ENCODE data around the gene ATM. TPM values are rescaled to one million over a fixed set of nuclear protein-coding genes. Genes with fewer than 3 reads are reported as not detected.
"Not testable (repeated sequence)": the region's sequence is repeated elsewhere in the genome, so short reads cannot be mapped to it uniquely, and the experiment has no call there.

ATM gene
- total RNA-seq, 1 experiment from 2014 or later, result 28.3 TPM

GRCh38 chr11:108286370-108286769 is 63.5 kb downstream of the ATM start:
- DNase-seq (ENCODE audit: low read depth), result no peak

GRCh38 chr11:108286956-108287355 is 64.1 kb downstream of the ATM start:
- no peak for DNase-seq (ENCODE audit: low read depth)

- not testable (repeated sequence) for DNase-seq (ENCODE audit: low read depth)
Measured at GRCh38 chr11:108289066-108289465, 66.2 kb downstream of the ATM start.

- no peak for DNase-seq (ENCODE audit: low read depth)
Measured at GRCh38 chr11:108289699-108290098, 66.8 kb downstream of the ATM start.

DNA sequence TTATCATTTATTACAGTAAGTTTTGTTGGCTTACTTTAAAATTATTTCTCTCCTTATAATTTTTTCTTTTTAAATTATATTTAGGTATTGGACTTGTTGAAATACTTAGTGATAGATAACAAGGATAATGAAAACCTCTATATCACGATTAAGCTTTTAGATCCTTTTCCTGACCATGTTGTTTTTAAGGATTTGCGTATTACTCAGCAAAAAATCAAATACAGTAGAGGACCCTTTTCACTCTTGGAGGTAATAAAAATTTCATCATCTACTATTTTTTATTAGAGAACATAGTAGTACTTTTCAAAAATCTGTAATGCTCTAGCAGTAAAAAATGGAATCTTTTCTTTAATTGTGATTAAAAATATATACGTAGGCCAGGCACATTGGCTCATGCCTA is 70.4 kb downstream of the ATM start:
- no peak for DNase-seq (ENCODE audit: low read depth)

DNA sequence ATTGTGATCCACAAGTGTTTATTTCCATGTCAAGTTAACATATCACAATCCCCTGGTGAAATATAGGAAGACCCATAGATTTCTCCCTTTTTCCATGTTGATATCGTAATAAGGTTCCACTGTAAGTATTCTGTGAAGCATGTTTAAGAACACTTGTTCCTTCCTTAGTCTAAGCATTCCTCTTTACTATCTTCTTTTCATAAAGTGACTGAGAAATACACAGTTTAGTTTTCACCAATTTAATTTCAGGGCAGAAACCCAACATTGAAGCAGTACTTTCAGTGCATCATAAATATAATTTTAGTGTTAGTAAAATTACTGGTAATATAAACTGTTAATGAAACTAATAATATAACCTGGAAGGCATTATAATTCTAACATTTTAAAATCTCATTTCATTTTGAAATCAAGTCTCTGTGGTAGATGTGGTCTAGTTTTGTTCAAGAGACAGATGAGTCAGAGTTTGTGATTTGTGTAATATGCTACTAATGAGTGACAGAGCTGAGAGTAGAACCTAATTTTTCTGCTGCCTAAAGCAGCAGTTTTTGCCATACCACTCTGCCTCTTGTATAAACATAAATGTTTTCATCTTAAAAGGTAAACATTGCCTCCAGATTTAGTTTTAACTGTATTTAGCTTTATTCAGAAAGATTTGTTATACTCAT is 79.4 kb downstream of the ATM start:
- DNase-seq (ENCODE audit: low read depth), result peak; percentile 27

DNA sequence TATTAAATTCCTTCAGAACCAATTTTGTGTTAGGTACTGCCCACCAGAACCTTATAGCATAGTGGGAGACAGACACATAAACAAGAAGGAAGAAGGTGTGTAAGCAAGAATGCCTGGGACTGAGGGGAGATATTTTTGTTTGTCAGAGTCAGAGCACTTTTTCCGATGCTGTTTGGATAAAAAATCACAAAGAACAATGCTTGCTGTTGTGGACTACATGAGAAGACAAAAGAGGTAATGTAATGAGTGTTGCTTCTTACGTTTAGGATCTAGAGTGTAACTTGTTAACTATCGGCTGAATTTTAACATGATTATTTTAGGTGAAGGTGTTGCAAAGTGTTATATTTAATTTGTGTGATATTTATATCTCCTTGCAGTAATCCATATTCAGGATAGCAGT is 84.9 kb downstream of the ATM start:
- DNase-seq (ENCODE audit: low read depth), result no peak

DNA sequence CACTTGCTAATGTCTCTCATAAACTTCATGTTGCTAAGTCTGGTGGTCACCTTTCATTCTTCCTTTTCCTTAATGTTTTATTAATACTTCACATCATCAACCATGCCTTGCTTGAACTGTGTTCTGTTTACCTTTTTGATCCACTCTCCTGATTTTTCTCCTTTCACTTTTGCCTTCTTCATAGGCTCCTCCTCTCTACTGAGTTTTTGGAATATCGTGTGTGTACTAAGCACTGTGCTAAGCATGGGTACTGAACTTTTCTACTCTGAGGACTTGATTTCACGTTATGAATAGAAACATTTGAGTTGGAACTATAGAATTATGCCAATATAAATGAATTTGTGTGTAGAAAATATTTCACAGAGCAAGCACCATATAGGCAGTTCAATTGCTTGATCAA is 90.6 kb downstream of the ATM start:
- DNase-seq (ENCODE audit: low read depth), result no peak

DNA sequence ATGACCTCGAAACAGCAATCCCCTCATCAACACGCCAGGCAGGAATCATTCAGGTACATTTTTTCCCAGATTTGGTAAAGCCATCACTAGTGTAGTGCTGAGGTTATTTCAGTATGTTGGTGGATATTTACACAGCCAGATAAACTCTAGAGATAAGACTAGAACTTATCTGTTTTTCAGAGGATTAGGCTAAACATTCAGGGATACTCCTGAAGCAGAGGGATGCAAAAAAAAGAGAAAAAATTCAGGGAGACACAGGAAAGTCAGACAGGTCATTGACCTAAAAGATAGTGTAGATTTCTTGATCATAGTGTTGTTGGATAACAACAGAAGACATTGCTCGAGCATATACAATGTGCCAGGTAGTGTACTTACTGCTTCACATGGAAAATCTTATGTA is 93.2 kb downstream of the ATM start:
- DNase-seq (ENCODE audit: low read depth), result no peak

- DNase-seq (ENCODE audit: low read depth), result no peak
Measured at GRCh38 chr11:108319541-108320145, 96.8 kb downstream of the ATM start.

DNA sequence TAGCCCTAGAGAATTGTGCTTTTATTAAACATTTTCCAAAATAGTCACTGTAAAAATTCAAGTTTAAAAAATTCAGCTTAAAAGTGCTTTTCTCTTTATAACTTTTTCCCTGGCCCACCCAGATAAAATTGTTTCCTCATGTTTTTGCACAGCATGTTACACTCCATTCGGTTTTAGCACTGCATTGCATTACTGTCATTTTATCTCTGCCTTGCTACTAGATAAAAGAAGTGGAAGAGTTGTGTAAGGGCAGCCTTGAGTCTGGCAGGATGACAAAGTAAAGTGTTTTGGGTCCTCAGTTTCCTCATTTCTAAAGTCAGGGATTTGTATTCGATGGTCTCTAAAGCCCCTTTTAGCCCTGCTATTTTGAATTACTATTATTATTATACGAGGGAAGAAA is 99.8 kb downstream of the ATM start:
- DNase-seq (ENCODE audit: low read depth), result no peak

DNA sequence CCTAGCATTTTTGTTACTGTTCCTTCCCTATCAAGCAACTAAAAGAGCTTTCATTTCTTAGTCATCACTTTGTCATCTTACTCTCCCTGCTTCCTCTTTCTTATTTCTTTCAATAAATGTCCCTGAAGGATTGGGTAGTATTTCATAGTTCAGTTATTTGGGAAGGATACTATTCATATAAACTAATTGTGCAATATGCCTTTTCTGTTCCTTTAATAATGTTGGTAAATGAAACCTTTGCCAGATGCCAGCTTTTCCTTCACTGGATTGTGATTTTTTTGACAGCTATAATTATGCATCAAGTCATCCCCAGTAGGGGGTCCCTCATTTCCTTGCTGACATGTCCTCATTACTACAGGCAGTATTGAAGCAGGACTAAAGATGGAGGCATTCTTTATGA is 101.7 kb downstream of the ATM start:
- DNase-seq (ENCODE audit: low read depth), result peak; percentile 40

DNA sequence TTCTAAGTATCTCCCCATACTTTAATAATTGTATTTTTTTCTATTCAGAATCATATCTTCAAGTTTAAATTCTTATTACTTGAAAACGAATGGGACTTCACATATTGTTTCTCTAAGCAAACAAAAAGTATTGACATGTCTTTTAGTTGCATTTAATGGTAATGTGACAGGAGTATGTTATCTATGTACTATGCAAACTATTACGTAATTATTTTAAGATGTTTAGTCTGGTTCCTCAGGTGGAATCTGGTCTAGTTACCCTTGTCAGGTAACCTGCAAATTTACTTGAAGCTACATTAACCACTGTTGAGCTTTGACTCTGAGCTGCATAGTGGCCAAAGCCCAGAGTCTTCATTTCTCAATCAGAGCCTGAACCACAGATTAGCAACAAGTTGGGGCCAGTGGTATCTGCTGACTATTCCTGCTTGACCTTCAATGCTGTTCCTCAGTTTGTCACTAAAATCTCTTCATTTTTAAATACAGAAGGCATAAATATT is 110.6 kb downstream of the ATM start:
- DNase-seq (ENCODE audit: low read depth), result no peak

DNA sequence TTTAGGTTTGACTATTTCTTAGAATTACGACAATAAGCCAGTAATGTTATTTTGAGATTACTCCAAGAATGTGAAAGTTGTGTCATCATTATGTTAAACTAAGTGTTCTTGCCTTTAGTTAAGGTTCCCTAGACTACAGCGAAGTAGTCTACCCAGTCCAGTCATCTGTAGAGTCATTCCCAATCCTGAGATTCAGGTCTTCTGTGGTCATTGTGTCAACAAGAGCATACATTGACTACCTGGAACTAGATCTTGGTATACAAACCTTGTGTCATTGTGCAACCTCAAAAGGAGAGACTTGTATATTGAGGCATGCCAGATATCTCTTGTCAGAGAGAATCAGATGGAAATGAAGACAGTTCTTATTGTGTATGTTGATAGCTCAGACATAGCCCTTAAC is 115.9 kb downstream of the ATM start:
- no peak for DNase-seq (ENCODE audit: low read depth)

DNA sequence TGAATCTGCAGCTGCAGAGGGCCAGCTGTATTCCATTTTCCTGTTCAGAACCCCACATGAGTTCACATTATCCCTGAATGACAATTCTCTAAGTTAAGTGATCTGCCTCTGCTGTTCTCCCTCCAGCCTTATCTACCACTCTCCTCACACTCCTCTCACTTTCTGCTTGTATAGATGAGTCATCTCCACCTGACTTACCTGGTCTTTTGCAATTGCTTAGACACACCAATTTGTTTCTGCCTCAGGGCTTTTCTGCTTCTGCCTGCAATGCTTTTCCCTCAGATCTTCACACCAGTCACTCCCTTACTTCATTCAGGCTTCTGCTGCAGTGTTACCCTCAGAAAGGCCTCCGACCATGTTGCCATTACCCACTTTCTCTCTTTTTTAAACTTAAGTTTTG is 118.1 kb downstream of the ATM start:
- peak; percentile 13 for DNase-seq (ENCODE audit: low read depth)

DNA sequence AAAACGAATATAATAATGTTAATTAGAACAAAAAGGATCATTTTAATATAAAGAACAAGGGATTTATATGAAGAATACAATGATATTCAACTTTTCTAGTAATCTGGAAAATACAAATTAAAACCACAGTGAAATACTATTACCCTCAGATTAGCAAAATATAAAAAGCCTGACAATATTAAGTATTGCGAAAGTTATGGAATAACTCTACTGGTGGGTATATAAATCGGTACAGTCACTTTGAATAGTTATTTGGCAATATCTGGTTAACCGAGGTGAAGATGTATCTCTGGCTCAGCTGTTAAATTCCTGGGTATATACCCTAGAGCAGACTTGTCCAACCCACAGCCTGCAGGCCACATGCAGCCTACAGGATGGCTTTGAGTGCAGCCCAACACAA is 118.8 kb downstream of the ATM start:
- DNase-seq (ENCODE audit: low read depth), result no peak

DNA sequence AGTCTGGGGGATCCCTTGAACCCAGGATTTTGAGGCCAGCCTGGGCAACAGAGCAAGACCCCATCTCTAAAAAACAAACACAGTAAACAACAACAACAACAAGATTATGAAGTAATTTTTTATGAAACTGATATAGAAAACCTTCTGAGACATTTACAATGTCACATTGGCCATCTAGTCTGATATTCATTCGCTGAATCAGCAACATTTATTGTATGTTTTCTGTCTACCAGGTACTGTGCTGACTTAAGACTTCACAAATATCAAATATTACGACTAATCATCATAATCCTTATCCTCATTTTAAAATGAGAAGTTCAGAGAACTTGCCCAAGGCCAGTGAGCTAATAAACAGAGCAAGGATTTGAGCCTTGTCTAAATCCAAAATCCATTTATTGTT is 120.8 kb downstream of the ATM start:
- no peak for DNase-seq (ENCODE audit: low read depth)

GRCh38 chr11:108345767-108346166 is 122.9 kb downstream of the ATM start:
- DNase-seq (ENCODE audit: low read depth), result no peak

DNA sequence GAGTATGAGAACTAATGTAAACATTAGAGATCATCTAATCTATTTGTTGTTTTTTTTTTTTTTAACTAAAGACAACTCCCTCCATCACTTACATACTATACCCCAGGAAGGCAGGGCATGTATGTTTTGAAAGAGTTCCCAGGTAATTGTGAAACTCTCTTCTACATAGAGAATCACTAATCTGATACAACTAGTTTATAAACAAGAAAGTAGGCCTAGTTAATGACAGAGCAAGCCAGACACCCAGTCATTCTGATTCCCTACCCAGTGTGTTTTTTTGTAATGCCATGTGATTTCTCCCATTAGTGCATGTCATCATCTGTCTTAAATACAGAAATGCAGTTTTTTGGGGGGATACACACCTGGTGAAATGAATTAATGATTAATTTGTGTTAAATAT is 123.6 kb downstream of the ATM start:
- DNase-seq (ENCODE audit: low read depth), result no peak

DNA sequence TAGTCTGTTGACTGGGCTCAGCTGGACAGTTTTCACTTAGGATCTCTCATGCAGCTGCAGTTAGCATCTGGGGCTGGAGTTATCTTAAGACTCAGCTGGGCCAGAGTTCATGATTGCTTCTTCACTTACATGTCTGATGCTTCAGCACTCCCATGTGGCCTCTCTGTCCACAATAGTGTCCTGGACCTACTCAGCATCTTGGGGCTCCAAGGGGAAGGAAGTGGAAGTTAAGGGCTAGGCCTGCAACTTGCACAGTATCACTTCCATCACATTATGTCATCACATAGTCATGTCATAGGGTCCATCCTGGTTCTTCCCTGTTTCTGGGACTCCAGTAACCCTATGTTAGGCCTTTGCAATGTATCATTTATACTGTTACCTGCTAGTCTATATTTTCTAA is 128.6 kb downstream of the ATM start:
- DNase-seq (ENCODE audit: low read depth), result no peak

DNA sequence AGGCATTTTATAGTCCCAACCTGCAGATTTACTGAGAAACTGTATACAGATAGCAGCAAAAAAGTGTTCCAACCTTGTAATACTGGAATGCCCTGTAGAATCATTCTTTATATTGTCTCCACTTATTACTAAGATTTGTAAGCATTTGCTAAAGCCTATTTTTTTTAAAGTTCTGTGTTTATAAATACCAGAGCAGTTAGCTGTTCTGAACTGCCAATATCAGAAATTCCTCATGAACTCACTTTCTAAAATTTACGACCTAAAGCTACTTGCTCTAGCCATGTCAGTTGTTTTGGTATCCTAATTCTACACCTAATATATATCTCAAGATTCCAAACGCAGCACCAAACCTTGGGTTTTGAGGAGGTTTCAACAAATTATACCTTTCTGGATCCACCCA is 141.3 kb downstream of the ATM start:
- DNase-seq (ENCODE audit: low read depth), result no peak

- DNase-seq (ENCODE audit: low read depth), result no peak
Measured at GRCh38 chr11:108368134-108368533, 145.3 kb downstream of the ATM start.

- DNase-seq (ENCODE audit: low read depth), result no peak
Measured at GRCh38 chr11:108369064-108369463, 146.2 kb downstream of the ATM start.
